Erythroblast (primary cell): ENCODE data around the gene ARSD.
"Not testable (repeated sequence)": the region's sequence is repeated elsewhere in the genome, so short reads cannot be mapped to it uniquely, and the experiment has no call there.

Experiments used
- DNase-seq, 2 experiments: peaks; one replicate each; lab custom pipeline; 2025; lab: John Stamatoyannopoulos, UW
- GATA1 ChIP-seq: IDR thresholded peaks from 2 replicates; pipeline ENCODE4 v1.6.1; 2011; ENCODE audit warnings: low read depth, mild to moderate bottlenecking, control low read depth, low read length, moderate library complexity
- POLR2A ChIP-seq: IDR thresholded peaks from 2 replicates; pipeline ENCODE4 v1.6.1; 2011; ENCODE audit warnings: mild to moderate bottlenecking, low read length

ARSD gene

GRCh38 chrX:2928583-2929434 is at the start of gene ARSD:
TSS of gene ARSD (minus strand) at chrX:2929339. CDS start at chrX:2929275, 64 bp downstream.
- TF ChIP-seq GATA1 = no peak
- no peak for TF ChIP-seq POLR2A
- DNase-seq = peak in 1 of 2 experiments; percentile 3

- not testable (repeated sequence) for DNase-seq
Measured at GRCh38 chrX:2978639-2979038, 49.5 kb upstream of the ARSD start.

- no peak for TF ChIP-seq GATA1
- no peak for DNase-seq
Measured at GRCh38 chrX:2974961-2975360, 45.8 kb upstream of the ARSD start.

GRCh38 chrX:2972391-2972790 is 43.3 kb upstream of the ARSD start:
- no peak for DNase-seq
- no peak for TF ChIP-seq POLR2A
- no peak for TF ChIP-seq GATA1

- TF ChIP-seq POLR2A = no peak
- TF ChIP-seq GATA1 = no peak
- DNase-seq = no peak
Measured at GRCh38 chrX:2969021-2969420, 39.9 kb upstream of the ARSD start.

- TF ChIP-seq POLR2A = no peak
- TF ChIP-seq GATA1 = no peak
- no peak for DNase-seq
Measured at GRCh38 chrX:2967998-2968909, 39.1 kb upstream of the ARSD start.

GRCh38 chrX:2967584-2967983 is 38.4 kb upstream of the ARSD start:
- TF ChIP-seq GATA1 = no peak
- no peak for TF ChIP-seq POLR2A
- DNase-seq = no peak

- no peak for DNase-seq
- no peak for TF ChIP-seq POLR2A
- no peak for TF ChIP-seq GATA1
Measured at GRCh38 chrX:2967012-2967411, 37.9 kb upstream of the ARSD start.

- DNase-seq = no peak
- no peak for TF ChIP-seq GATA1
- TF ChIP-seq POLR2A = no peak
Measured at GRCh38 chrX:2965965-2966364, 36.8 kb upstream of the ARSD start.

GRCh38 chrX:2963992-2964794 is 35.1 kb upstream of the ARSD start:
- not testable (repeated sequence) for DNase-seq

GRCh38 chrX:2963449-2963848 is 34.3 kb upstream of the ARSD start:
- DNase-seq = not testable (repeated sequence)

- no peak for DNase-seq
- TF ChIP-seq GATA1 (no peak), POLR2A (no peak)
Measured at GRCh38 chrX:2962381-2962780, 33.2 kb upstream of the ARSD start.

- DNase-seq = no peak
- TF ChIP-seq GATA1 (no peak), POLR2A (no peak)
Measured at GRCh38 chrX:2960861-2961515, 31.8 kb upstream of the ARSD start.
